H9 (cell line): ENCODE data around the gene MROH2A. TPM values are rescaled to one million over a fixed set of nuclear protein-coding genes. Genes with fewer than 3 reads are reported as not detected.

ENCODE experiments used
- DNase-seq: peaks from one replicate; pipeline ENCODE4 v3.0.0-alpha.2; 2017
- H2AFZ ChIP-seq: one replicate; pipeline ENCODE4 v1.6.1; 2013; ENCODE audit warnings: mild to moderate bottlenecking, low read length, control low read depth, moderate library complexity
- H2AK5ac ChIP-seq: 2 replicates; pipeline ENCODE4 v1.6.1; 2013; ENCODE audit warnings: low read length, control low read depth, mixed read lengths; ENCODE audit not compliant: insufficient read length
- H2BK120ac ChIP-seq: one replicate; pipeline ENCODE4 v1.6.1; 2013; ENCODE audit warnings: low read depth, mild to moderate bottlenecking, low read length, control low read depth, inconsistent platforms; ENCODE audit not compliant: poor library complexity, severe bottlenecking
- H2BK12ac ChIP-seq: 2 replicates; pipeline ENCODE4 v1.6.1; 2013; ENCODE audit warnings: low read length, control low read depth, mixed read lengths, low read depth; ENCODE audit not compliant: insufficient read length
- H2BK15ac ChIP-seq: 2 replicates; pipeline ENCODE4 v1.6.1; 2013; ENCODE audit warnings: low read depth, low read length, control low read depth
- H2BK20ac ChIP-seq: one replicate; pipeline ENCODE4 v1.6.1; 2013; ENCODE audit warnings: low read depth, mild to moderate bottlenecking, low read length, control low read depth, inconsistent platforms; ENCODE audit not compliant: poor library complexity, severe bottlenecking
- H2BK5ac ChIP-seq: 2 replicates; pipeline ENCODE4 v1.6.1; 2013; ENCODE audit warnings: low read length, control low read depth, mixed read lengths; ENCODE audit not compliant: insufficient read length
- H3K14ac ChIP-seq: 2 replicates; pipeline ENCODE4 v1.6.1; 2013; ENCODE audit warnings: low read length, control low read depth; ENCODE audit not compliant: insufficient read depth
- H3K18ac ChIP-seq: 2 replicates; pipeline ENCODE4 v1.6.1; 2013; ENCODE audit warnings: low read depth, mild to moderate bottlenecking, mixed read lengths, low read length, control low read depth; ENCODE audit not compliant: insufficient read length
- H3K23ac ChIP-seq: 2 replicates; pipeline ENCODE4 v1.6.1; 2013; ENCODE audit warnings: low read length, control low read depth, mixed read lengths, low read depth; ENCODE audit not compliant: insufficient read length
- H3K23me2 ChIP-seq: 2 replicates; pipeline ENCODE4 v1.6.1; 2013; ENCODE audit warnings: low read depth, mild to moderate bottlenecking, mixed read lengths, low read length, control low read depth; ENCODE audit not compliant: insufficient read length, poor library complexity, severe bottlenecking
- H3K27ac ChIP-seq: 2 replicates; pipeline ENCODE4 v1.5.1; 2013; ENCODE audit warnings: low read length, control low read depth, mixed read lengths, low read depth; ENCODE audit not compliant: insufficient read length
- H3K27me3 ChIP-seq: 2 replicates; pipeline ENCODE4 v1.6.1; 2013; ENCODE audit warnings: low read length, control low read depth, inconsistent platforms; ENCODE audit not compliant: insufficient read depth
- H3K4ac ChIP-seq: 2 replicates; pipeline ENCODE4 v1.6.1; 2013; ENCODE audit warnings: low read depth, mild to moderate bottlenecking, control low read depth, inconsistent platforms, low read length, moderate library complexity
- H3K4me1 ChIP-seq: 2 replicates; pipeline ENCODE4 v1.6.1; 2013; ENCODE audit warnings: low read length, control low read depth, inconsistent platforms; ENCODE audit not compliant: insufficient read depth
- H3K4me2 ChIP-seq: 2 replicates; pipeline ENCODE4 v1.6.1; 2013; ENCODE audit warnings: low read length, control low read depth, mixed read lengths; ENCODE audit not compliant: insufficient read length, insufficient read depth
- H3K56ac ChIP-seq: 2 replicates; pipeline ENCODE4 v1.6.1; 2013; ENCODE audit warnings: low read depth, mild to moderate bottlenecking, mixed read lengths, low read length, control low read depth; ENCODE audit not compliant: insufficient read length
- H3K79me1 ChIP-seq: 2 replicates; pipeline ENCODE4 v1.6.1; 2013; ENCODE audit warnings: low read depth, mild to moderate bottlenecking, moderate library complexity, low read length, control low read depth, inconsistent platforms; ENCODE audit not compliant: insufficient read depth, poor library complexity, severe bottlenecking
- H3K79me2 ChIP-seq: 2 replicates; pipeline ENCODE4 v1.6.1; 2013; ENCODE audit warnings: low read length, control low read depth, inconsistent platforms; ENCODE audit not compliant: insufficient read depth
- H3K9ac ChIP-seq: 2 replicates; pipeline ENCODE4 v1.6.1; 2013; ENCODE audit warnings: low read length, control low read depth, mixed read lengths; ENCODE audit not compliant: insufficient read length; ENCODE audit errors: extremely low read depth
- H3K9me3 ChIP-seq: one replicate; pipeline ENCODE4 v1.6.1; 2013; ENCODE audit warnings: low read depth, low read length, inconsistent platforms; ENCODE audit not compliant: control insufficient read depth
- H3T11ph ChIP-seq: one replicate; pipeline ENCODE4 v1.6.1; 2013; ENCODE audit warnings: mild to moderate bottlenecking, low read length, control low read depth, inconsistent platforms
- H4K20me1 ChIP-seq: one replicate; pipeline ENCODE4 v1.6.1; 2013; ENCODE audit not compliant: control insufficient read depth, insufficient read length, insufficient read depth
- H4K5ac ChIP-seq: 2 replicates; pipeline ENCODE4 v1.6.1; 2013; ENCODE audit warnings: low read depth, mild to moderate bottlenecking, mixed read lengths, low read length, control low read depth; ENCODE audit not compliant: insufficient read length
- H4K8ac ChIP-seq: replicated peaks from 2 replicates; pipeline ENCODE4 v1.6.1; 2013; ENCODE audit warnings: low read length, control low read depth, mixed read lengths, low read depth; ENCODE audit not compliant: insufficient read length
- H4K91ac ChIP-seq: 2 replicates; pipeline ENCODE4 v1.6.1; 2013; ENCODE audit warnings: low read depth, mild to moderate bottlenecking, moderate library complexity, mixed read lengths, low read length, control low read depth; ENCODE audit not compliant: insufficient read length
- H3K27ac Mint-ChIP-seq, 3 experiments: 2 replicates in 2 of 3; 3 replicates in 1 of 3; pipeline ENCODE4 v1.8.0; 2020 to 2021; ENCODE audit warnings: mixed read lengths in 3 of 3, mild to moderate bottlenecking in 1 of 3, moderate library complexity in 1 of 3
- H3K27me3 Mint-ChIP-seq: 2 replicates; pipeline ENCODE4 v1.8.0; 2021; ENCODE audit warnings: low read depth, mild to moderate bottlenecking, moderate library complexity, mixed read lengths
- H3K36me3 Mint-ChIP-seq, 3 experiments: 2 replicates in 2 of 3; 3 replicates in 1 of 3; pipeline ENCODE4 v1.8.0; 2020 to 2021; ENCODE audit warnings: low read depth in 3 of 3, mixed read lengths in 3 of 3; ENCODE audit not compliant: insufficient read depth in 1 of 3
- H3K4me1 Mint-ChIP-seq, 2 experiments: 2 replicates each; pipeline ENCODE4 v1.8.0; 2020; ENCODE audit warnings: mixed read lengths in 2 of 2
- H3K4me3 Mint-ChIP-seq, 2 experiments: 2 replicates in 1 of 2; 3 replicates in 1 of 2; pipeline ENCODE4 v1.8.0; 2020 to 2021; ENCODE audit warnings: mild to moderate bottlenecking in 2 of 2, mixed read lengths in 2 of 2, moderate library complexity in 1 of 2
- H3K9me3 Mint-ChIP-seq, 2 experiments: 2 replicates in 1 of 2; 3 replicates in 1 of 2; pipeline ENCODE4 v1.8.0; 2020; ENCODE audit warnings: mild to moderate bottlenecking in 2 of 2, mixed read lengths in 2 of 2, moderate library complexity in 1 of 2
- CTCF ChIP-seq: fragments of 200-600 bp; sonication (generic); conservative IDR thresholded peaks from 3 replicates; pipeline ENCODE4 v1.8.0; 2021; ENCODE audit warnings: antibody characterized with exemption, mild to moderate bottlenecking
- WGBS: extraction: QIAGEN DNeasy Blood & Tissue Kit; methylation state at CpG from one replicate; pipeline ENCODE4 v1.1.7; 2013; ENCODE audit warnings: missing lambda C conversion rate, low lambda C conversion rate, mixed read lengths; ENCODE audit not compliant: insufficient read length; ENCODE audit errors: extremely low coverage; 5-methylcytosine and 5-hydroxymethylcytosine counted together
- total RNA-seq: library from RNA; stranded (reverse); gene quantifications from 2 replicates; pipeline ENCODE4 v1.2.1, GENCODE V29; 2021

Gene MROH2A
- total RNA-seq, 1 experiment from 2014 or later, result not detected

DNA sequence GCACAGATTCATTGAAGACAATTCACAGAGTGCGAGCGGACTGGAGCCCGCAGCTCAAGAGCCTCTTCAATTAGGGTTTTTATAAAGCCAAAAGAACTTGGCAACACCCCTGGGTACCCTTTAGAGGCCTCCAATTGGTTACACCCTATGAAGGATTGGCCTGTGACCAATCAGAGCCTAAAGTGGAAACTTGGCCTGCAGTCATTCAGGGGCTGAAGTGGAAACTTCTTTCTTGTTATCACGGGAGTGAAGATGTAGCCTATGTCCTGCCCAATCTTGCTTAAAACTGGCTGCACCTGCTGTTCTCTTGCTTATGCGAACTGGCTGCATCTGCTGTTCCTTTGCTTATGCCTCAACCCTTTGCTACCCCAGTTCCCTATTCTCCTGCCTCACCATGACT lies 78.1 kb downstream of the MROH2A start:
- H2BK12ac ChIP-seq, result no peak overlapping the region
- H3K4me3 Mint-ChIP-seq, result no peak overlapping the region; a peak in 1 of 5 replicates
- no peak overlapping the region for H3K56ac ChIP-seq
- no peak overlapping the region for H3K23ac ChIP-seq
- no peak overlapping the region; a peak in 1 of 7 replicates for H3K27ac Mint-ChIP-seq
- H2AFZ ChIP-seq, result no peak overlapping the region
- peaks cover 2% of the 10 kb centered on the region; the same call in 1 of the 2 replicates for H3K4me1 ChIP-seq
- H3K23me2 ChIP-seq, result peaks cover 11% of the 10 kb centered on the region
- no peak overlapping the region for H3K4ac ChIP-seq
- H3K4me1 Mint-ChIP-seq, result peaks cover 28 to 31% of the 10 kb centered on the region in 2 experiments
- H2BK20ac ChIP-seq, result no peak overlapping the region
- no peak overlapping the region for H3K14ac ChIP-seq
- H2AK5ac ChIP-seq, result no peak overlapping the region
- peaks cover 17 to 20% (median 19%) of the 10 kb centered on the region in 3 experiments; a peak in 6 of 7 replicates for H3K36me3 Mint-ChIP-seq
- no peak overlapping the region for H3K9ac ChIP-seq
- H3K79me1 ChIP-seq, result no peaks in the 10 kb centered on the region
- no peak overlapping the region for H2BK15ac ChIP-seq
- TF ChIP-seq CTCF, result no peak
- no peaks in the 10 kb centered on the region for H4K20me1 ChIP-seq
- H3K9me3 ChIP-seq, result no peaks in the 10 kb centered on the region
- H3K27me3 ChIP-seq, result no peaks in the 10 kb centered on the region
- no peak overlapping the region for H2BK5ac ChIP-seq
- no peak for DNase-seq
- H3K79me2 ChIP-seq, result peaks cover 22% of the 10 kb centered on the region; the same call in 1 of the 2 replicates
- H3K4me2 ChIP-seq, result no peak overlapping the region
- H3K18ac ChIP-seq, result no peak overlapping the region
- no peak overlapping the region for H4K91ac ChIP-seq
- no peaks in the 10 kb centered on the region; a peak in 1 of 5 replicates for H3K9me3 Mint-ChIP-seq
- H3K27ac ChIP-seq, result no peak overlapping the region
- no peak overlapping the region for H3T11ph ChIP-seq
- H4K5ac ChIP-seq, result no peak overlapping the region
- no peak overlapping the region for H4K8ac ChIP-seq
- no peak overlapping the region for H2BK120ac ChIP-seq
- H3K27me3 Mint-ChIP-seq, result no peaks in the 10 kb centered on the region; the same call in 1 of the 2 replicates
- WGBS, result no CpG with 5 or more reads among the region's 5 CpGs
